Measurements from ENCODE around the gene TMEM190.

- TF ChIP-seq CEBPB (IDR thresholded peaks at IDR 0.05) (no peak), YY1 (IDR thresholded peaks at IDR 0.05; ENCODE audit: low read depth) (no peak), TAF1 (IDR thresholded peaks at IDR 0.05; ENCODE audit: low read depth) (no peak), ZBTB7A (IDR thresholded peaks at IDR 0.05; ENCODE audit: low read depth) (no peak), MAX (IDR thresholded peaks at IDR 0.05) (no peak), EGR1 (IDR thresholded peaks at IDR 0.05) (no peak), CREB1 (IDR thresholded peaks at IDR 0.05; ENCODE audit: low read depth) (no peak), EP300 (IDR thresholded peaks at IDR 0.05; ENCODE audit: borderline replicate concordance) (no peak), TCF12 (IDR thresholded peaks at IDR 0.05; ENCODE audit: low read depth) (no peak), NFIC (IDR thresholded peaks at IDR 0.05) (no peak)
- TF ChIP-seq, protein P1, sequence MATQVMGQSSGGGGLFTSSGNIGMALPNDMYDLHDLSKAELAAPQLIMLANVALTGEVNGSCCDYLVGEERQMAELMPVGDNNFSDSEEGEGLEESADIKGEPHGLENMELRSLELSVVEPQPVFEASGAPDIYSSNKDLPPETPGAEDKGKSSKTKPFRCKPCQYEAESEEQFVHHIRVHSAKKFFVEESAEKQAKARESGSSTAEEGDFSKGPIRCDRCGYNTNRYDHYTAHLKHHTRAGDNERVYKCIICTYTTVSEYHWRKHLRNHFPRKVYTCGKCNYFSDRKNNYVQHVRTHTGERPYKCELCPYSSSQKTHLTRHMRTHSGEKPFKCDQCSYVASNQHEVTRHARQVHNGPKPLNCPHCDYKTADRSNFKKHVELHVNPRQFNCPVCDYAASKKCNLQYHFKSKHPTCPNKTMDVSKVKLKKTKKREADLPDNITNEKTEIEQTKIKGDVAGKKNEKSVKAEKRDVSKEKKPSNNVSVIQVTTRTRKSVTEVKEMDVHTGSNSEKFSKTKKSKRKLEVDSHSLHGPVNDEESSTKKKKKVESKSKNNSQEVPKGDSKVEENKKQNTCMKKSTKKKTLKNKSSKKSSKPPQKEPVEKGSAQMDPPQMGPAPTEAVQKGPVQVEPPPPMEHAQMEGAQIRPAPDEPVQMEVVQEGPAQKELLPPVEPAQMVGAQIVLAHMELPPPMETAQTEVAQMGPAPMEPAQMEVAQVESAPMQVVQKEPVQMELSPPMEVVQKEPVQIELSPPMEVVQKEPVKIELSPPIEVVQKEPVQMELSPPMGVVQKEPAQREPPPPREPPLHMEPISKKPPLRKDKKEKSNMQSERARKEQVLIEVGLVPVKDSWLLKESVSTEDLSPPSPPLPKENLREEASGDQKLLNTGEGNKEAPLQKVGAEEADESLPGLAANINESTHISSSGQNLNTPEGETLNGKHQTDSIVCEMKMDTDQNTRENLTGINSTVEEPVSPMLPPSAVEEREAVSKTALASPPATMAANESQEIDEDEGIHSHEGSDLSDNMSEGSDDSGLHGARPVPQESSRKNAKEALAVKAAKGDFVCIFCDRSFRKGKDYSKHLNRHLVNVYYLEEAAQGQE (IDR thresholded peaks at IDR 0.05; ENCODE audit: low read depth), result no peak
Measured at GRCh38 chr19:55419103-55419502, 42.5 kb downstream of the TMEM190 start.

All from Ishikawa (cell line).